H9 (cell line): ENCODE results near the gene TNFRSF18. TPM values are rescaled to one million over a fixed set of nuclear protein-coding genes. Genes with fewer than 3 reads are reported as not detected.

Source experiments
- DNase-seq: peaks from one replicate; pipeline ENCODE4 v3.0.0-alpha.2; 2017
- H2AFZ ChIP-seq: one replicate; pipeline ENCODE4 v1.6.1; 2013; ENCODE audit warnings: mild to moderate bottlenecking, low read length, control low read depth, moderate library complexity
- H2AK5ac ChIP-seq: 2 replicates; pipeline ENCODE4 v1.6.1; 2013; ENCODE audit warnings: low read length, control low read depth, mixed read lengths; ENCODE audit not compliant: insufficient read length
- H2BK120ac ChIP-seq: one replicate; pipeline ENCODE4 v1.6.1; 2013; ENCODE audit warnings: low read depth, mild to moderate bottlenecking, low read length, control low read depth, inconsistent platforms; ENCODE audit not compliant: poor library complexity, severe bottlenecking
- H2BK12ac ChIP-seq: 2 replicates; pipeline ENCODE4 v1.6.1; 2013; ENCODE audit warnings: low read length, control low read depth, mixed read lengths, low read depth; ENCODE audit not compliant: insufficient read length
- H2BK15ac ChIP-seq: 2 replicates; pipeline ENCODE4 v1.6.1; 2013; ENCODE audit warnings: low read depth, low read length, control low read depth
- H2BK20ac ChIP-seq: one replicate; pipeline ENCODE4 v1.6.1; 2013; ENCODE audit warnings: low read depth, mild to moderate bottlenecking, low read length, control low read depth, inconsistent platforms; ENCODE audit not compliant: poor library complexity, severe bottlenecking
- H2BK5ac ChIP-seq: 2 replicates; pipeline ENCODE4 v1.6.1; 2013; ENCODE audit warnings: low read length, control low read depth, mixed read lengths; ENCODE audit not compliant: insufficient read length
- H3K14ac ChIP-seq: 2 replicates; pipeline ENCODE4 v1.6.1; 2013; ENCODE audit warnings: low read length, control low read depth; ENCODE audit not compliant: insufficient read depth
- H3K18ac ChIP-seq: 2 replicates; pipeline ENCODE4 v1.6.1; 2013; ENCODE audit warnings: low read depth, mild to moderate bottlenecking, mixed read lengths, low read length, control low read depth; ENCODE audit not compliant: insufficient read length
- H3K23ac ChIP-seq: 2 replicates; pipeline ENCODE4 v1.6.1; 2013; ENCODE audit warnings: low read length, control low read depth, mixed read lengths, low read depth; ENCODE audit not compliant: insufficient read length
- H3K23me2 ChIP-seq: 2 replicates; pipeline ENCODE4 v1.6.1; 2013; ENCODE audit warnings: low read depth, mild to moderate bottlenecking, mixed read lengths, low read length, control low read depth; ENCODE audit not compliant: insufficient read length, poor library complexity, severe bottlenecking
- H3K27ac ChIP-seq: 2 replicates; pipeline ENCODE4 v1.5.1; 2013; ENCODE audit warnings: low read length, control low read depth, mixed read lengths, low read depth; ENCODE audit not compliant: insufficient read length
- H3K27me3 ChIP-seq: 2 replicates; pipeline ENCODE4 v1.6.1; 2013; ENCODE audit warnings: low read length, control low read depth, inconsistent platforms; ENCODE audit not compliant: insufficient read depth
- H3K4ac ChIP-seq: 2 replicates; pipeline ENCODE4 v1.6.1; 2013; ENCODE audit warnings: low read depth, mild to moderate bottlenecking, control low read depth, inconsistent platforms, low read length, moderate library complexity
- H3K4me1 ChIP-seq: 2 replicates; pipeline ENCODE4 v1.6.1; 2013; ENCODE audit warnings: low read length, control low read depth, inconsistent platforms; ENCODE audit not compliant: insufficient read depth
- H3K4me2 ChIP-seq: 2 replicates; pipeline ENCODE4 v1.6.1; 2013; ENCODE audit warnings: low read length, control low read depth, mixed read lengths; ENCODE audit not compliant: insufficient read length, insufficient read depth
- H3K56ac ChIP-seq: 2 replicates; pipeline ENCODE4 v1.6.1; 2013; ENCODE audit warnings: low read depth, mild to moderate bottlenecking, mixed read lengths, low read length, control low read depth; ENCODE audit not compliant: insufficient read length
- H3K79me1 ChIP-seq: 2 replicates; pipeline ENCODE4 v1.6.1; 2013; ENCODE audit warnings: low read depth, mild to moderate bottlenecking, moderate library complexity, low read length, control low read depth, inconsistent platforms; ENCODE audit not compliant: insufficient read depth, poor library complexity, severe bottlenecking
- H3K79me2 ChIP-seq: 2 replicates; pipeline ENCODE4 v1.6.1; 2013; ENCODE audit warnings: low read length, control low read depth, inconsistent platforms; ENCODE audit not compliant: insufficient read depth
- H3K9ac ChIP-seq: 2 replicates; pipeline ENCODE4 v1.6.1; 2013; ENCODE audit warnings: low read length, control low read depth, mixed read lengths; ENCODE audit not compliant: insufficient read length; ENCODE audit errors: extremely low read depth
- H3K9me3 ChIP-seq: one replicate; pipeline ENCODE4 v1.6.1; 2013; ENCODE audit warnings: low read depth, low read length, inconsistent platforms; ENCODE audit not compliant: control insufficient read depth
- H3T11ph ChIP-seq: one replicate; pipeline ENCODE4 v1.6.1; 2013; ENCODE audit warnings: mild to moderate bottlenecking, low read length, control low read depth, inconsistent platforms
- H4K20me1 ChIP-seq: one replicate; pipeline ENCODE4 v1.6.1; 2013; ENCODE audit not compliant: control insufficient read depth, insufficient read length, insufficient read depth
- H4K5ac ChIP-seq: 2 replicates; pipeline ENCODE4 v1.6.1; 2013; ENCODE audit warnings: low read depth, mild to moderate bottlenecking, mixed read lengths, low read length, control low read depth; ENCODE audit not compliant: insufficient read length
- H4K8ac ChIP-seq: replicated peaks from 2 replicates; pipeline ENCODE4 v1.6.1; 2013; ENCODE audit warnings: low read length, control low read depth, mixed read lengths, low read depth; ENCODE audit not compliant: insufficient read length
- H4K91ac ChIP-seq: 2 replicates; pipeline ENCODE4 v1.6.1; 2013; ENCODE audit warnings: low read depth, mild to moderate bottlenecking, moderate library complexity, mixed read lengths, low read length, control low read depth; ENCODE audit not compliant: insufficient read length
- H3K27ac Mint-ChIP-seq, 3 experiments: 2 replicates in 2 of 3; 3 replicates in 1 of 3; pipeline ENCODE4 v1.8.0; 2020 to 2021; ENCODE audit warnings: mixed read lengths in 3 of 3, mild to moderate bottlenecking in 1 of 3, moderate library complexity in 1 of 3
- H3K27me3 Mint-ChIP-seq: 2 replicates; pipeline ENCODE4 v1.8.0; 2021; ENCODE audit warnings: low read depth, mild to moderate bottlenecking, moderate library complexity, mixed read lengths
- H3K36me3 Mint-ChIP-seq, 3 experiments: 2 replicates in 2 of 3; 3 replicates in 1 of 3; pipeline ENCODE4 v1.8.0; 2020 to 2021; ENCODE audit warnings: low read depth in 3 of 3, mixed read lengths in 3 of 3; ENCODE audit not compliant: insufficient read depth in 1 of 3
- H3K4me1 Mint-ChIP-seq, 2 experiments: 2 replicates each; pipeline ENCODE4 v1.8.0; 2020; ENCODE audit warnings: mixed read lengths in 2 of 2
- H3K4me3 Mint-ChIP-seq, 2 experiments: 2 replicates in 1 of 2; 3 replicates in 1 of 2; pipeline ENCODE4 v1.8.0; 2020 to 2021; ENCODE audit warnings: mild to moderate bottlenecking in 2 of 2, mixed read lengths in 2 of 2, moderate library complexity in 1 of 2
- H3K9me3 Mint-ChIP-seq, 2 experiments: 2 replicates in 1 of 2; 3 replicates in 1 of 2; pipeline ENCODE4 v1.8.0; 2020; ENCODE audit warnings: mild to moderate bottlenecking in 2 of 2, mixed read lengths in 2 of 2, moderate library complexity in 1 of 2
- CTCF ChIP-seq: fragments of 200-600 bp; sonication (generic); conservative IDR thresholded peaks from 3 replicates; pipeline ENCODE4 v1.8.0; 2021; ENCODE audit warnings: antibody characterized with exemption, mild to moderate bottlenecking
- WGBS: extraction: QIAGEN DNeasy Blood & Tissue Kit; methylation state at CpG from one replicate; pipeline ENCODE4 v1.1.7; 2013; ENCODE audit warnings: missing lambda C conversion rate, low lambda C conversion rate, mixed read lengths; ENCODE audit not compliant: insufficient read length; ENCODE audit errors: extremely low coverage; 5-methylcytosine and 5-hydroxymethylcytosine counted together
- total RNA-seq: library from RNA; stranded (reverse); gene quantifications from 2 replicates; pipeline ENCODE4 v1.2.1, GENCODE V29; 2021

Gene TNFRSF18
- total RNA-seq, 1 experiment from 2014 or later = 2.0 TPM

- H3K4me1 ChIP-seq = no peaks in the 10 kb centered on the region
- H3K9me3 ChIP-seq = no peaks in the 10 kb centered on the region
- H4K5ac ChIP-seq = no peak overlapping the region
- no peaks in the 10 kb centered on the region for H3K79me2 ChIP-seq
- WGBS = no CpG with 5 or more reads among the region's 31 CpGs
- H3K36me3 Mint-ChIP-seq = no peaks in the 10 kb centered on the region
- H3K14ac ChIP-seq = no peak overlapping the region
- H2BK120ac ChIP-seq = no peak overlapping the region
- H3K4me1 Mint-ChIP-seq = peaks cover 3 to 4% of the 10 kb centered on the region in 2 experiments; a peak in 3 of 4 replicates
- no peaks in the 10 kb centered on the region; the same call in 1 of the 2 replicates for H3K27me3 ChIP-seq
- no peak overlapping the region for H4K8ac ChIP-seq
- no peak overlapping the region for H3T11ph ChIP-seq
- peaks cover 25% of the 10 kb centered on the region for H3K27me3 Mint-ChIP-seq
- no peak overlapping the region for H3K23ac ChIP-seq
- H3K4me3 Mint-ChIP-seq = peak overlapping the region; percentile 50 to 66
- no peak overlapping the region for H2AK5ac ChIP-seq
- H2AFZ ChIP-seq = no peak overlapping the region
- peak; percentile 46 for DNase-seq
- H4K91ac ChIP-seq = no peak overlapping the region
- H3K4me2 ChIP-seq = no peak overlapping the region
- H3K56ac ChIP-seq = no peak overlapping the region
- no peak overlapping the region for H3K9ac ChIP-seq
- peaks cover under 1 to 4% of the 10 kb centered on the region in 2 experiments; a peak in 4 of 5 replicates for H3K9me3 Mint-ChIP-seq
- H2BK5ac ChIP-seq = no peak overlapping the region
- no peaks in the 10 kb centered on the region for H3K79me1 ChIP-seq
- no peak for TF ChIP-seq CTCF
- H3K18ac ChIP-seq = no peak overlapping the region
- no peak overlapping the region for H3K4ac ChIP-seq
- H2BK20ac ChIP-seq = no peak overlapping the region
- H2BK12ac ChIP-seq = no peak overlapping the region
- H3K27ac Mint-ChIP-seq = no peak overlapping the region; a peak in 1 of 7 replicates
- peaks cover 3% of the 10 kb centered on the region for H3K23me2 ChIP-seq
- H2BK15ac ChIP-seq = no peak overlapping the region
- no peak overlapping the region for H3K27ac ChIP-seq
- H4K20me1 ChIP-seq = no peaks in the 10 kb centered on the region
These were observed 6.2 kb downstream of the TNFRSF18 start for GRCh38 chr1:1199961-1200875.
